PFSK-1 (cell line): ENCODE results near the gene OSGIN1.

Experiments
- POLR2AphosphoS5 ChIP-seq: IDR thresholded peaks from 2 replicates; pipeline ENCODE4 v1.6.1; 2012; ENCODE audit warnings: low read depth, mild to moderate bottlenecking, control low read depth, low read length, moderate library complexity
- SIN3A ChIP-seq: IDR thresholded peaks from 2 replicates; pipeline ENCODE4 v1.6.1; 2012; ENCODE audit warnings: mild to moderate bottlenecking, low read length, moderate library complexity, borderline replicate concordance; ENCODE audit not compliant: insufficient read depth
- TAF1 ChIP-seq: IDR thresholded peaks from 2 replicates; pipeline ENCODE4 v1.6.1; 2012; ENCODE audit warnings: low read length, control low read depth, borderline replicate concordance; ENCODE audit not compliant: insufficient read depth

- TF ChIP-seq TAF1 = no peak
- TF ChIP-seq POLR2AphosphoS5 = no peak
- no peak for TF ChIP-seq SIN3A
Measured at GRCh38 chr16:83969771-83970429, 16.9 kb downstream of the OSGIN1 start.
